HepG2 (cell line): ENCODE measurements around the gene RHOT1.

Experiments used
- CREB1 ChIP-seq, 2 experiments: fragments of 450-650 bp in 1 of 2; IDR thresholded peaks; 2 replicates each; pipeline ENCODE4 v1.6.1; 2016 to 2017; ENCODE audit warnings: control low read depth in 1 of 2, mild to moderate bottlenecking in 1 of 2, missing compliant biosample characterization in 1 of 2, missing genetic modification characterization in 1 of 2
- CTCF ChIP-seq: sonication (generic); formaldehyde crosslinking; IDR thresholded peaks from 2 replicates; pipeline ENCODE4 v1.5.0; 2020; ENCODE audit warnings: mild to moderate bottlenecking, missing genetic modification reagents, moderate library complexity
- EEA1 ChIP-seq: sonication (generic); formaldehyde crosslinking; IDR thresholded peaks from 2 replicates; pipeline ENCODE4 v1.5.1; 2020; ENCODE audit warnings: mild to moderate bottlenecking, missing genetic modification reagents, borderline replicate concordance
- EZH2 ChIP-seq: conservative IDR thresholded peaks from 2 replicates; pipeline ENCODE4 v1.6.1; 2012; ENCODE audit warnings: mild to moderate bottlenecking, low read depth, low read length, moderate library complexity
- FOXM1 ChIP-seq: sonication (generic); formaldehyde crosslinking; IDR thresholded peaks from 2 replicates; pipeline ENCODE4 v1.5.0; 2020; ENCODE audit warnings: missing genetic modification reagents
- HNRNPLL ChIP-seq: fragments of 200-400 bp; formaldehyde crosslinking; IDR thresholded peaks from 2 replicates; pipeline ENCODE4 v1.6.1; 2017; ENCODE audit warnings: mild to moderate bottlenecking, low read depth, low read length; ENCODE audit not compliant: poor library complexity, severe bottlenecking
- MAZ ChIP-seq, 2 experiments: sonication (generic) in 1 of 2; formaldehyde crosslinking in 1 of 2; IDR thresholded peaks; 2 replicates each; pipeline versions ENCODE4 v1.5.0 to v1.6.1; 2012 to 2020; ENCODE audit warnings: low read depth in 2 of 2, mild to moderate bottlenecking in 2 of 2, borderline replicate concordance in 1 of 2, improper control_type of control experiment in 1 of 2, low read length in 1 of 2, missing genetic modification reagents in 1 of 2, moderate library complexity in 1 of 2
- TAF1 ChIP-seq: sonication (generic); formaldehyde crosslinking; IDR thresholded peaks from 2 replicates; pipeline ENCODE4 v1.4.0; 2020; ENCODE audit warnings: missing genetic modification reagents
- TEAD2 ChIP-seq: sonication (generic); formaldehyde crosslinking; IDR thresholded peaks from 2 replicates; pipeline ENCODE4 v1.9.0; 2021; ENCODE audit warnings: missing genetic modification reagents
- THYN1 ChIP-seq: sonication (generic); formaldehyde crosslinking; IDR thresholded peaks from 2 replicates; pipeline ENCODE4 v1.8.1; 2023; ENCODE audit warnings: low read depth, mild to moderate bottlenecking, moderate library complexity, missing genetic modification reagents, borderline replicate concordance
- ZNF280D ChIP-seq: sonication (generic); formaldehyde crosslinking; IDR thresholded peaks from 2 replicates; pipeline ENCODE4 v1.5.1; 2020; ENCODE audit warnings: mild to moderate bottlenecking, missing genetic modification reagents
- ZNF709 ChIP-seq: sonication (generic); formaldehyde crosslinking; IDR thresholded peaks from 2 replicates; pipeline ENCODE4 v1.5.0; 2020; ENCODE audit warnings: mild to moderate bottlenecking, missing genetic modification reagents
- ZNF773 ChIP-seq: sonication (generic); formaldehyde crosslinking; IDR thresholded peaks from 2 replicates; pipeline ENCODE4 v1.4.0; 2020; ENCODE audit warnings: missing genetic modification reagents, borderline replicate concordance

- TF ChIP-seq CREB1 (IDR thresholded peaks at IDR 0.05): no peak
- TF ChIP-seq CREB1 (CRISPR knock-in tag; IDR thresholded peaks at IDR 0.05): no peak
- no peak for TF ChIP-seq CTCF
- TF ChIP-seq ZNF709 (CRISPR knock-in tag): no peak
- no peak for TF ChIP-seq ZNF773
- no peak for TF ChIP-seq TEAD2
- no peak for TF ChIP-seq ZNF280D (CRISPR knock-in tag)
- no peak for TF ChIP-seq EZH2
- TF ChIP-seq HNRNPLL: no peak
- TF ChIP-seq TAF1: no peak
- TF ChIP-seq FOXM1: no peak
- no peak for TF ChIP-seq THYN1
- TF ChIP-seq EEA1 (CRISPR knock-in tag): no peak
- TF ChIP-seq MAZ (IDR thresholded peaks at IDR 0.05; ENCODE audit: borderline replicate concordance, low read depth, low read length): no peak
- no peak for TF ChIP-seq MAZ (CRISPR knock-in tag; IDR thresholded peaks at IDR 0.05; ENCODE audit: low read depth)
These were observed 66.1 kb downstream of the RHOT1 start for GRCh38 chr17:32208436-32208835.
